AG04450 (cell line): ENCODE results near the gene GPR137. TPM values are rescaled to one million over a fixed set of nuclear protein-coding genes. Genes with fewer than 3 reads are reported as not detected.
A peak's percentile ranks its signal among the peaks of the same experiment; 100 is the strongest.

Source experiments
- CTCF ChIA-PET: fragments of 300-600, 350-600 bp; formaldehyde crosslinking; extraction: SDS; loops from one replicate; lab custom pipeline; 2022; ENCODE audit warnings: antibody characterized with exemption, inconsistent platforms; lab: Charles Lee
- POLR2A ChIA-PET: fragments of 350-600 bp; formaldehyde crosslinking; extraction: SDS; loops from one replicate; lab custom pipeline; 2021; ENCODE audit warnings: antibody characterized with exemption, inconsistent platforms; lab: Yijun Ruan, JAX
- DNase-seq: peaks from one replicate; pipeline ENCODE4 v3.0.0-alpha.2; 2011; ENCODE audit warnings: low read depth, low spot score
- H3K27ac ChIP-seq: one replicate; pipeline ENCODE4 v1.5.1; 2012; ENCODE audit warnings: low read depth, low read length, control low read depth
- H3K27me3 ChIP-seq: one replicate; pipeline ENCODE4 v1.6.0; 2012; ENCODE audit warnings: low read length; ENCODE audit not compliant: control insufficient read depth, insufficient read depth
- H3K4me3 ChIP-seq: 2 replicates; pipeline ENCODE4 v1.5.1; 2011; ENCODE audit warnings: mild to moderate bottlenecking, low read depth, low read length, control low read depth
- H3K9me3 ChIP-seq: 2 replicates; pipeline ENCODE4 v1.5.1; 2012; ENCODE audit warnings: low read length; ENCODE audit not compliant: control insufficient read depth, insufficient read depth
- CTCF ChIP-seq: IDR thresholded peaks from 2 replicates; pipeline ENCODE4 v1.5.1; 2011; ENCODE audit warnings: low read depth, low read length, control low read depth, inconsistent platforms
- polyA plus RNA-seq: library from polyadenylated mRNA; depleted of rRNA; stranded (reverse); fragments of >200 nt; gene quantifications from 2 replicates; pipeline ENCODE4 v1.2.3, GENCODE V29; 2011

GPR137 gene
- polyA plus RNA-seq, 1 experiment: 12.4 TPM

- Histone ChIP-seq H3K27ac (peak within 1 kb of the TSS; percentile 11), H3K9me3 (no peaks in the 10 kb centered on the region), H3K4me3 (peak within 1 kb of the TSS; percentile 77), H3K27me3 (no peaks in the 10 kb centered on the region)
- no peak for DNase-seq
- TF ChIP-seq CTCF: peak; percentile 53
- ChIA-PET CTCF (interaction anchor here (0.6 to 3.9 kb wide), 15 partner anchors 8 to 104 kb away, joined by 3 to 50 read pairs (median 5); partner anchors contain the start of gene CATSPERZ), POLR2A (interaction anchor here (0.5 to 1.7 kb wide), 6 partner anchors 10 to 1221 kb away, joined by 3 to 8 read pairs (median 5); partner anchors contain the start of genes FKBP2, PRDX5 and TRMT112)
Measured at GRCh38 chr11:64251016-64251752, 34.5 kb upstream of the GPR137 start, which contains the start of gene PLCB3. PLCB3 (plus strand) TSS chr11:64251530; CDS start chr11:64251650, 120 bp downstream.

DNA sequence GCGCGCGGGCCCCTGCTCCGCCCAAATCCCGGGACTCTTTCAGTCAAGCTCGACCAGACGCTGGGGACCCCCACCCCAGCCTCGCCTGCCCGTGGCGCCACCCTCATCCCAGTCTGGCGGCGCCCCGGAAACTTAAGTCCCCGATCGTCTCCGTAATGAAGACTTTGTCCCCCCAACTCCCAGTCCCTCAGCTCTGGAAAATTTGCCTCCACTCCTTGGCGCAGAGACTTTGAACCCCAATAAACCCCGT is 34.0 kb upstream of the GPR137 start:
- no peak for TF ChIP-seq CTCF
- CTCF ChIA-PET: interaction anchor here (0.6 to 3.9 kb wide), 9 partner anchors 9 to 103 kb away, joined by 3 to 50 read pairs (median 3); partner anchors contain the start of gene CATSPERZ
- Histone ChIP-seq H3K4me3 (peak overlapping the region; percentile 77), H3K9me3 (no peaks in the 10 kb centered on the region), H3K27me3 (no peaks in the 10 kb centered on the region), H3K27ac (peak overlapping the region; percentile 11)
- DNase-seq: no peak
- POLR2A ChIA-PET: interaction anchor here (0.5 to 1.5 kb wide), 7 partner anchors 11 to 1220 kb away, joined by 3 to 11 read pairs (median 8); partner anchors contain the start of gene FKBP2

GRCh38 chr11:64252003-64252872 is 33.4 kb upstream of the GPR137 start:
- ChIA-PET CTCF (interaction anchor here (0.6 to 3.9 kb wide), 12 partner anchors 9 to 397 kb away, joined by 3 to 50 read pairs (median 4); partner anchors contain the start of genes CATSPERZ and TRMT112), POLR2A (interaction anchor here (0.9 to 1.5 kb wide), 5 partner anchors 11 to 19 kb away, joined by 5 to 11 read pairs (median 8); partner anchors contain the start of gene FKBP2)
- Histone ChIP-seq H3K9me3 (no peaks in the 10 kb centered on the region), H3K27me3 (no peaks in the 10 kb centered on the region), H3K27ac (peak overlapping the region; percentile 11), H3K4me3 (peak overlapping the region; percentile 77)
- peak; percentile 56 for TF ChIP-seq CTCF
- DNase-seq: no peak

GRCh38 chr11:64253043-64253442 is 32.6 kb upstream of the GPR137 start:
- Histone ChIP-seq H3K27ac (no peak overlapping the region), H3K27me3 (no peaks in the 10 kb centered on the region), H3K4me3 (peak overlapping the region; percentile 77), H3K9me3 (no peaks in the 10 kb centered on the region)
- CTCF ChIA-PET: interaction anchor here (1.0 to 3.9 kb wide), 6 partner anchors 10 to 102 kb away, joined by 3 to 50 read pairs (median 10); partner anchors contain the start of gene CATSPERZ
- POLR2A ChIA-PET: interaction anchor here (1.4 to 1.5 kb wide), 2 partner anchors 10 to 17 kb away, joined by 8 to 11 read pairs; no protein-coding TSS in a partner anchor
- TF ChIP-seq CTCF: no peak
- DNase-seq: no peak
